MCF 10A (cell line): ENCODE results near the gene NFIB. TPM values are rescaled to one million over a fixed set of nuclear protein-coding genes. Genes with fewer than 3 reads are reported as not detected.

Experiments used
- BruUV-seq: library from RNA; stranded (reverse); fragments of 400-500 nt; replicated peaks from 2 replicates; lab custom pipeline; 2021; lab: Mats Ljungman, UMichigan
- CTCF ChIA-PET: fragments of 300-600 bp; sonication (Branson Sonifier 250); formaldehyde crosslinking; extraction: SDS; loops from one replicate; lab custom pipeline; 2021; ENCODE audit warnings: antibody characterized with exemption, inconsistent platforms; lab: Yijun Ruan, JAX
- POLR2A ChIA-PET: fragments of 300-600, 350-650 bp; sonication (Branson Sonifier 250); formaldehyde crosslinking; extraction: SDS; loops from one replicate; lab custom pipeline; 2020; ENCODE audit warnings: antibody characterized with exemption, inconsistent platforms; lab: Yijun Ruan, JAX
- DNase-seq: peaks from one replicate; pipeline ENCODE4 v3.0.0-alpha.2; 2018; ENCODE audit not compliant: unreplicated experiment
- H3K27ac Mint-ChIP-seq: one replicate; pipeline ENCODE4 v1.8.0; 2022; ENCODE audit warnings: mild to moderate bottlenecking, low read depth, mixed read lengths; ENCODE audit not compliant: unreplicated experiment
- H3K27me3 Mint-ChIP-seq: one replicate; pipeline ENCODE4 v1.8.0; 2022; ENCODE audit warnings: mixed read lengths; ENCODE audit not compliant: insufficient read depth, unreplicated experiment
- H3K36me3 Mint-ChIP-seq: one replicate; pipeline ENCODE4 v1.8.0; 2022; ENCODE audit warnings: mild to moderate bottlenecking, moderate library complexity, mixed read lengths; ENCODE audit not compliant: insufficient read depth, unreplicated experiment
- H3K4me1 Mint-ChIP-seq: one replicate; pipeline ENCODE4 v1.8.0; 2022; ENCODE audit warnings: mixed read lengths; ENCODE audit not compliant: insufficient read depth, unreplicated experiment
- H3K4me3 Mint-ChIP-seq: one replicate; pipeline ENCODE4 v1.8.0; 2022; ENCODE audit warnings: mild to moderate bottlenecking, moderate library complexity, mixed read lengths; ENCODE audit not compliant: unreplicated experiment
- H3K9me3 Mint-ChIP-seq: one replicate; pipeline ENCODE4 v1.8.0; 2022; ENCODE audit warnings: mixed read lengths; ENCODE audit not compliant: unreplicated experiment
- CTCF ChIP-seq: fragments of 200-600 bp; IDR thresholded peaks from one replicate; pipeline ENCODE4 v1.8.0; 2022; ENCODE audit warnings: antibody characterized with exemption, mild to moderate bottlenecking; ENCODE audit not compliant: unreplicated experiment
- intact Hi-C: fragments of 100-400 bp; cut with micrococcal nuclease; formaldehyde crosslinking; loops from 2 replicates; pipeline ENCODE4 v1.14.1; 2022
- total RNA-seq: library from RNA; stranded (reverse); gene quantifications from 2 replicates; pipeline ENCODE4 v1.2.3, GENCODE V29; 2022

The NFIB gene
- total RNA-seq, 1 experiment from 2014 or later, result 70.8 TPM

- Mint-ChIP-seq H3K4me3 (peak overlapping the region; percentile 80), H3K36me3 (peaks cover 24% of the 10 kb centered on the region), H3K4me1 (peaks cover 47% of the 10 kb centered on the region), H3K27me3 (no peaks in the 10 kb centered on the region), H3K27ac (peak overlapping the region; percentile 88), H3K9me3 (no peaks in the 10 kb centered on the region)
- TF ChIP-seq CTCF, result no peak
- no peak for DNase-seq
- ChIA-PET CTCF (interaction anchor here (0.5 to 3.1 kb wide), 8 partner anchors 12 to 881 kb away, joined by 3 to 11 read pairs (median 4); no protein-coding TSS in a partner anchor), POLR2A (interaction anchor here (0.6 to 4.1 kb wide), 31 partner anchors 9 to 880 kb away, joined by 3 to 77 read pairs (median 4); no protein-coding TSS in a partner anchor)
- intact Hi-C loops, result no loop called here
- no TSS peak for BruUV-seq
Measured at GRCh38 chr9:14307989-14308852, 5.7 kb downstream of the NFIB start.

- intact Hi-C loops, result no loop called here
- Mint-ChIP-seq H3K27me3 (no peaks in the 10 kb centered on the region), H3K27ac (peak overlapping the region; percentile 88), H3K4me3 (peak overlapping the region; percentile 80), H3K36me3 (peaks cover 32% of the 10 kb centered on the region), H3K9me3 (no peaks in the 10 kb centered on the region), H3K4me1 (peaks cover 57% of the 10 kb centered on the region)
- BruUV-seq, result no TSS peak
- CTCF ChIA-PET, result interaction anchor here (0.5 to 3.1 kb wide), 7 partner anchors 14 to 217 kb away, joined by 3 to 11 read pairs (median 3); no protein-coding TSS in a partner anchor
- TF ChIP-seq CTCF, result no peak
- peak; percentile 47 for DNase-seq
- POLR2A ChIA-PET, result interaction anchor here (0.6 to 4.1 kb wide), 26 partner anchors 7 to 1754 kb away, joined by 3 to 77 read pairs (median 4); no protein-coding TSS in a partner anchor
Measured at GRCh38 chr9:14306672-14307660, 7.0 kb downstream of the NFIB start.

GRCh38 chr9:14306188-14306587 is 7.8 kb downstream of the NFIB start:
- intact Hi-C loops, result no loop called here
- peaks cover 57% of the 10 kb centered on the region for H3K4me1 Mint-ChIP-seq
- H3K36me3 Mint-ChIP-seq, result peaks cover 36% of the 10 kb centered on the region
- H3K9me3 Mint-ChIP-seq, result no peaks in the 10 kb centered on the region
- no peak overlapping the region for H3K27ac Mint-ChIP-seq
- CTCF ChIA-PET, result interaction anchor here (1.0 to 3.1 kb wide), 2 partner anchors 8 to 47 kb away, joined by 3 to 11 read pairs; no protein-coding TSS in a partner anchor
- POLR2A ChIA-PET, result interaction anchor here (0.6 to 4.1 kb wide), 14 partner anchors 8 to 1755 kb away, joined by 3 to 77 read pairs (median 6); partner anchors contain the start of gene NFIB
- H3K4me3 Mint-ChIP-seq, result no peak overlapping the region
- no peak for DNase-seq
- H3K27me3 Mint-ChIP-seq, result no peaks in the 10 kb centered on the region
- BruUV-seq, result no TSS peak
- TF ChIP-seq CTCF, result no peak
